Brain microvascular endothelial cell (primary cell): ENCODE data around the gene FAM156B.
"Not testable (repeated sequence)": the region's sequence is repeated elsewhere in the genome, so short reads cannot be mapped to it uniquely, and the experiment has no call there.

Experiments used
- DNase-seq: peaks from one replicate; pipeline ENCODE4 v3.0.0-alpha.2; 2020
- H3K27ac ChIP-seq: fragments of 250-450 bp; sonication (Bioruptor Pico); 2 replicates; pipeline ENCODE4 v1.5.1; 2020; ENCODE audit warnings: mild to moderate bottlenecking, moderate library complexity
- H3K27me3 ChIP-seq: fragments of 250-450 bp; sonication (Bioruptor Pico); replicated peaks from 2 replicates; pipeline ENCODE4 v1.5.1; 2020; ENCODE audit warnings: mild to moderate bottlenecking
- H3K36me3 ChIP-seq: fragments of 250-450 bp; sonication (Bioruptor Pico); replicated peaks from 2 replicates; pipeline ENCODE4 v1.5.1; 2020; ENCODE audit warnings: mild to moderate bottlenecking
- H3K4me3 ChIP-seq: 2 replicates; pipeline ENCODE4 v1.5.1; 2011; ENCODE audit warnings: low read depth, mild to moderate bottlenecking, control low read depth, low read length, moderate library complexity
- CTCF ChIP-seq: IDR thresholded peaks from 2 replicates; pipeline ENCODE4 v1.5.1; 2011; ENCODE audit warnings: low read depth, mild to moderate bottlenecking, moderate library complexity, low read length, control low read depth, inconsistent platforms; ENCODE audit errors: missing control alignments
- in situ Hi-C: cut with HindIII; loops from 2 replicates; pipeline ENCODE4 v1.10.0; 2017; ENCODE audit warnings: low sequenced_read_pairs, low pct_ligation_motif_present

Gene FAM156B

GRCh38 chrX:52896855-52897709, at the start of gene FAM156B:
TSS of gene FAM156B (plus strand) at chrX:52897330. CDS start at chrX:52907226, 9,896 bp downstream.
- H3K36me3 ChIP-seq, H3K27ac ChIP-seq, in situ Hi-C loops, DNase-seq, H3K4me3 ChIP-seq, H3K27me3 ChIP-seq: not testable (repeated sequence)

GRCh38 chrX:52852110-52852860, 44.8 kb upstream of the FAM156B start:
- peak overlapping the region; percentile 45 for H3K27ac ChIP-seq
- no peak overlapping the region for H3K4me3 ChIP-seq
- DNase-seq: peak; percentile 9
- H3K36me3 ChIP-seq: no peaks in the 10 kb centered on the region
- in situ Hi-C loops: no loop called here
- no peaks in the 10 kb centered on the region for H3K27me3 ChIP-seq
- TF ChIP-seq CTCF: no peak

GRCh38 chrX:52856991-52857525, 40.1 kb upstream of the FAM156B start:
- not testable (repeated sequence) for H3K27ac ChIP-seq

GRCh38 chrX:52865343-52865998, 31.7 kb upstream of the FAM156B start:
- no peaks in the 10 kb centered on the region for H3K27me3 ChIP-seq

More at GRCh38 chrX:52856991-52857525, 40.1 kb upstream of the FAM156B start:
- H3K36me3 ChIP-seq, DNase-seq, H3K27me3 ChIP-seq, H3K4me3 ChIP-seq, in situ Hi-C loops: not testable (repeated sequence)

GRCh38 chrX:52867610-52868348, 29.4 kb upstream of the FAM156B start, which contains the start of gene XAGE3:
TSS of gene XAGE3 (minus strand) at chrX:52868083. CDS start at chrX:52867133, 950 bp downstream.
- H3K27ac ChIP-seq: no peak within 1 kb of the TSS
- DNase-seq: no peak
- H3K4me3 ChIP-seq: no peak within 1 kb of the TSS
- no peaks in the 10 kb centered on the region for H3K36me3 ChIP-seq
- in situ Hi-C loops: no loop called here
- no peaks in the 10 kb centered on the region for H3K27me3 ChIP-seq
- TF ChIP-seq CTCF: no peak

More at GRCh38 chrX:52865343-52865998, 31.7 kb upstream of the FAM156B start:
- TF ChIP-seq CTCF: no peak
- in situ Hi-C loops: no loop called here
- Histone ChIP-seq H3K36me3 (no peaks in the 10 kb centered on the region), H3K4me3 (no peak overlapping the region), H3K27ac (no peak overlapping the region)
- no peak for DNase-seq

- in situ Hi-C loops: no loop called here
These were observed 27.1 kb upstream of the FAM156B start for GRCh38 chrX:52870046-52870445.

GRCh38 chrX:52873825-52874224, 23.3 kb upstream of the FAM156B start:
- H3K4me3 ChIP-seq, in situ Hi-C loops: not testable (repeated sequence)

More at GRCh38 chrX:52870046-52870445, 27.1 kb upstream of the FAM156B start:
- Histone ChIP-seq H3K4me3 (no peak overlapping the region), H3K27ac (no peak overlapping the region), H3K27me3 (no peaks in the 10 kb centered on the region), H3K36me3 (no peaks in the 10 kb centered on the region)
- TF ChIP-seq CTCF: no peak
- no peak for DNase-seq

More at GRCh38 chrX:52873825-52874224, 23.3 kb upstream of the FAM156B start:
- DNase-seq, H3K36me3 ChIP-seq, H3K27me3 ChIP-seq, H3K27ac ChIP-seq: not testable (repeated sequence)
